Mesodermal cell (in vitro differentiated cells): Measurements from ENCODE around the gene SAMD4B.
A peak's percentile ranks its signal among the peaks of the same experiment; 100 is the strongest.

Source experiments
- H3K27ac ChIP-seq: 2 replicates; pipeline ENCODE4 v1.7.0; 2013; ENCODE audit warnings: mild to moderate bottlenecking, low read depth, low read length, moderate library complexity; ENCODE audit not compliant: severe bottlenecking
- H3K36me3 ChIP-seq: 2 replicates; pipeline ENCODE4 v1.7.1; 2013; ENCODE audit warnings: mild to moderate bottlenecking, low read length, moderate library complexity; ENCODE audit not compliant: control insufficient read depth, insufficient read depth
- H3K4me1 ChIP-seq: one replicate; pipeline ENCODE4 v1.7.1; 2013; ENCODE audit warnings: mild to moderate bottlenecking, low read length; ENCODE audit not compliant: insufficient read depth, control insufficient read depth, poor library complexity, severe bottlenecking
- H3K4me3 ChIP-seq: 2 replicates; pipeline ENCODE4 v1.7.0; 2013; ENCODE audit warnings: low read length, control low read depth, mild to moderate bottlenecking; ENCODE audit not compliant: insufficient read depth, poor library complexity, severe bottlenecking; ENCODE audit errors: extremely low read depth
- H3K9me3 ChIP-seq: 2 replicates; pipeline ENCODE4 v1.7.1; 2013; ENCODE audit warnings: mild to moderate bottlenecking, low read length, moderate library complexity; ENCODE audit not compliant: control insufficient read depth
- WGBS, 2 experiments: methylation state at CpG; one replicate each; pipeline ENCODE4 v1.1.5; 2013; ENCODE audit warnings: missing lambda C conversion rate in 2 of 2; ENCODE audit not compliant: insufficient coverage in 2 of 2; 5-methylcytosine and 5-hydroxymethylcytosine counted together

SAMD4B gene

GRCh38 chr19:39398297-39398864 lies 56.2 kb downstream of the SAMD4B start:
- WGBS, 2 experiments, result 90 to 94% methylated on average over 11 of the region's 11 CpGs
- no peak overlapping the region for H3K4me3 ChIP-seq

GRCh38 chr19:39399668-39400050 lies 57.4 kb downstream of the SAMD4B start:
- H3K4me1 ChIP-seq, result peaks cover 36% of the 10 kb centered on the region
- H3K9me3 ChIP-seq, result no peaks in the 10 kb centered on the region
- H3K4me3 ChIP-seq, result no peak overlapping the region
- peaks cover 18% of the 10 kb centered on the region for H3K36me3 ChIP-seq
- no peak overlapping the region for H3K27ac ChIP-seq
- 100% methylated on average over 1 to 2 of the region's 4 CpGs for WGBS, 2 experiments

More at GRCh38 chr19:39398297-39398864, 56.2 kb downstream of the SAMD4B start:
- Histone ChIP-seq H3K27ac (peak overlapping the region; percentile 6), H3K36me3 (peaks cover 27% of the 10 kb centered on the region), H3K9me3 (no peaks in the 10 kb centered on the region), H3K4me1 (peaks cover 32% of the 10 kb centered on the region)

- WGBS, 2 experiments, result 95 to 97% methylated on average over 3 of the region's 4 CpGs
These were observed 57.8 kb downstream of the SAMD4B start for GRCh38 chr19:39400061-39400460.

DNA sequence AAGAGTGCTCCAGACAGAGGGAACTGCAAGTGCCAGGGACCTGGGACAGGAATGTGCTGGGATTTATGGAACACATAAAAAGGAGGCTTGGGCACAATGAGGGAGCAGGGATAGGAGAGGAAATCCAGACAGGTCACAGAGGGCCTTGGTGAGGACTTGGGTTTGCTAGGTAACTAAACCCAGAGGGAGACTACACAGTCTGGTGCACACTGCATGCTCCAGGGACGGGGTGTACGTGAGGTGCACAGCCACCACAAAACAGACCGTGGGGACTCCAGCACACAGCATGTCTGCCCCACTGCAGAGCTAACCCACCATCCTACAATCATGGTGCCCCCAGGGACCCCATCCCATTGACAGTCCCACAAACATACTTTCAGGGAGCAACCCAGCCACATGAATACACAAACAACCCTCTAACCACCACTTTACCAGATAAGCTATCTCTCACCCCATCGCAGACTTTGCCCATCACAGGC lies 58.9 kb downstream of the SAMD4B start:
- H3K27ac ChIP-seq, result peak overlapping the region; percentile 100
- H3K4me3 ChIP-seq, result no peak overlapping the region
- H3K4me1 ChIP-seq, result peaks cover 49% of the 10 kb centered on the region
- 90 to 97% methylated on average over 4 of the region's 4 CpGs for WGBS, 2 experiments
- no peaks in the 10 kb centered on the region for H3K9me3 ChIP-seq
- peaks cover 9% of the 10 kb centered on the region for H3K36me3 ChIP-seq

More at GRCh38 chr19:39400061-39400460, 57.8 kb downstream of the SAMD4B start:
- Histone ChIP-seq H3K4me3 (no peak overlapping the region), H3K4me1 (peaks cover 40% of the 10 kb centered on the region), H3K27ac (no peak overlapping the region), H3K36me3 (peaks cover 17% of the 10 kb centered on the region), H3K9me3 (no peaks in the 10 kb centered on the region)

- Histone ChIP-seq H3K4me3 (peak overlapping the region; percentile 39), H3K36me3 (peaks cover 9% of the 10 kb centered on the region), H3K4me1 (peaks cover 49% of the 10 kb centered on the region), H3K9me3 (no peaks in the 10 kb centered on the region), H3K27ac (peak overlapping the region; percentile 100)
- 80 to 85% methylated on average over 13 to 17 of the region's 25 CpGs for WGBS, 2 experiments
These were observed 59.5 kb downstream of the SAMD4B start for GRCh38 chr19:39401549-39402345.

DNA sequence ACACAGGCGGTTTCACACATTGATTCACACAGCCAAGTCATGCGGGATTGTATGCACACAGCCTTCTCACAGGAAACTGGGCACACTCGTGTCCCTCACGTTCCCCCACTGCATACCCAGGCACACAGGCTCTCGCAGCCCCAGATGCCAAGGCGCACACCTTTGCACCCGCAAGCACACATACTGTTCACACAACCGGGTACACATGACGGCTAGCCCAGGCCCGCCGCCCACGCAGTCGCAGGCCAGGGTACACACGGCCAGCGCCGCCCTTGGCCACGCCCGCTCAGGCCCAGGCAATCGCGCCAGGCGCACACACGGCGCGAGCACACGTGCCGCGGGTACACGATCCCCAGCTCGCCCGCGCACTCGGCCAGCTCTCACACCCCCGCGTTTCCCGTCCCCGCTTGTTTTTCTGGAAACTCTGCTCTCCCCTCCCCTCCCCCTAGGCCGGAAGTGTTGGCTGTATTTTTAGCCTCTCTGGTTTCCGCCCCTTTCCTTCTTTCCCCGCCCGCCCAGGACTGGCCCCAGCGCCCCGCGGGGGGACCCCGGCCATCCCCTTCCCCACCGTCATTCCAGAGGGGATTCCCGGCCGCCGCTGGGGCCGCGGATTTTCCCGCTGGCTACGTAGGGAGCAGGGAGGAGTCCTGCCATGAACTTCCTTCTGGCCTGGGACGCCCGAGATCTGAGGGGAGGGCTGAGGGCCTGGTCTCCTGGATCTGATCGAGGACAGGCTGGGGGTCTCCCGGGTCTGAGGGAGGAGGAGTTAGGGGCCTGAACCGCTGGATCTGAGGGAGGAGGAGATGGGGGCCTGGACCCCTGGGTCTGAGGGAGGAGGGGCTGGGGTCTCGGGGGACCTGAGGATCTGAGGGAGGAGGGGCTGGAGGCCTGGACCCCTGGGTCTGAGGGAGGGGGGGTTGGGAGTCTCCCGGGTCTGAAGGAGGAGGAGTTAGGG lies 60.4 kb downstream of the SAMD4B start:
- 6 to 13% methylated on average over 35 to 45 of the region's 59 CpGs for WGBS, 2 experiments
- Histone ChIP-seq H3K9me3 (no peaks in the 10 kb centered on the region), H3K4me1 (peaks cover 49% of the 10 kb centered on the region), H3K4me3 (peak overlapping the region; percentile 39), H3K36me3 (peaks cover 9% of the 10 kb centered on the region), H3K27ac (peak overlapping the region; percentile 100)

GRCh38 chr19:39403331-39404312 lies 61.4 kb downstream of the SAMD4B start:
- Histone ChIP-seq H3K4me1 (peaks cover 48% of the 10 kb centered on the region), H3K4me3 (peak overlapping the region; percentile 39), H3K36me3 (peaks cover 19% of the 10 kb centered on the region), H3K9me3 (no peaks in the 10 kb centered on the region), H3K27ac (peak overlapping the region; percentile 100)
- 0 to 1% methylated on average over 21 to 39 of the region's 43 CpGs for WGBS, 2 experiments

GRCh38 chr19:39405261-39405957 lies 63.2 kb downstream of the SAMD4B start:
- Histone ChIP-seq H3K9me3 (no peaks in the 10 kb centered on the region), H3K4me1 (peaks cover 60% of the 10 kb centered on the region), H3K36me3 (peaks cover 13% of the 10 kb centered on the region), H3K4me3 (no peak overlapping the region), H3K27ac (no peak overlapping the region)
- 95% methylated on average over 10 to 11 of the region's 17 CpGs for WGBS, 2 experiments

DNA sequence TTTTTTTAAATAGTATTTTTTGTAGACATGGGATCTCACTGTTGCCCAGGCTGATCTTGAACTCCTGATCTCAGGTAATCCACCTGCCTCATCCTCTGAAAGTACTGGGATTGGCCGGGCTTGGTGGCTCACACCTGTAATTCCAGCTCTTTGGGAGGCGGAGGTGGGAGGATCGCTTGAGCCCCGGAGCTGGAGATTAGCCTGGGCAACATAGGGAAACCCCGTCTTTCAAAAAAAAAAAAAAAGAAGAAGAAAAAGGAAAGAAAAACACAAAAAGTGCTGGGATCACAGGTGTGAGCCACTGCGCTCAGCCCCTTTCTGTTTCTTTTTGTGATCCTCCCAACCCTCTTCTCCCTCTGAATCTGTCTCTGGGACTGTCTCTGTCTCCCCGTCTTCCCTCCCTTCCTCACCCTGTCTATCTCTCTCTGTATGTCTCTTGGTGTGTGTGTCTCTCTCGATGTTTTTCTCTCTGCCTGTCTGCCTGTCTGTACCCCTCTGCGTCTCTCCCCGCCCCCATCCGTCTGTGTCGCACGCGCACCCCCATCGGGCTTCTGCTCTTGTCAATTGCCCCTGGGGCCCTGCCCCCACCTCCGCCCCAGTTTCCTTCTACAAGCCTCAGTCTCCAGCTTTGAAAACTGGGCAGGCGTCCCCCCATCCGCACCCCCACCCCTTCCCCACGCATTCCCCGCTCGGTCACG lies 63.9 kb downstream of the SAMD4B start:
- peak overlapping the region; percentile 89 for H3K4me3 ChIP-seq
- H3K36me3 ChIP-seq, result peaks cover 13% of the 10 kb centered on the region
- H3K4me1 ChIP-seq, result peaks cover 61% of the 10 kb centered on the region
- H3K27ac ChIP-seq, result no peak overlapping the region
- 33 to 58% methylated on average over 8 to 12 of the region's 22 CpGs for WGBS, 2 experiments
- H3K9me3 ChIP-seq, result no peaks in the 10 kb centered on the region
